Endothelial cell of umbilical vein (primary cell): Measurements from ENCODE around the gene GID4. TPM values are rescaled to one million over a fixed set of nuclear protein-coding genes. Genes with fewer than 3 reads are reported as not detected.

Experiments used
- BruUV-seq: library from RNA; stranded (reverse); fragments of 400-500 nt; replicated peaks from 2 replicates; lab custom pipeline; 2021; lab: Mats Ljungman, UMichigan
- CTCF ChIA-PET: fragments of 300-600, 350-600 bp; sonication (Branson Sonifier 250); formaldehyde crosslinking; loops from one replicate; lab custom pipeline; 2021; ENCODE audit warnings: antibody characterized with exemption, inconsistent platforms; lab: Charles Lee
- POLR2A ChIA-PET: fragments of 300-600, 350-600 bp; sonication (Branson Sonifier 250); formaldehyde crosslinking; loops from one replicate; lab custom pipeline; 2021; ENCODE audit warnings: antibody characterized with exemption, inconsistent platforms; lab: Charles Lee
- DNase-seq: peaks from one replicate; pipeline ENCODE4 v3.0.0-alpha.2; 2011; ENCODE audit warnings: low read depth, low spot score
- FAIRE-seq: peaks from 2 replicates; lab custom pipeline; 2011; peaks lifted over from hg19 to GRCh38; lab: Jason Lieb, UNC
- H2AFZ ChIP-seq: 2 replicates; pipeline ENCODE4 v1.6.0; 2012; ENCODE audit warnings: low read depth, low read length, control low read depth, inconsistent platforms
- H3K27ac ChIP-seq: 2 replicates; pipeline ENCODE4 v1.5.1; 2011; ENCODE audit warnings: low read depth, mild to moderate bottlenecking, control low read depth, low read length, moderate library complexity; ENCODE audit not compliant: insufficient read depth
- H3K27me3 ChIP-seq, 2 experiments: 2 replicates each; pipeline versions ENCODE4 v1.6.0 to v1.6.1; 2011; ENCODE audit warnings: low read length in 2 of 2, mixed read lengths in 1 of 2; ENCODE audit not compliant: control insufficient read depth in 2 of 2, insufficient read depth in 2 of 2
- H3K36me3 ChIP-seq, 2 experiments: 2 replicates in 1 of 2; 3 replicates in 1 of 2; pipeline ENCODE4 v1.5.1; 2011; ENCODE audit warnings: low read length in 2 of 2, mild to moderate bottlenecking in 1 of 2, moderate library complexity in 1 of 2; ENCODE audit not compliant: control insufficient read depth in 2 of 2, insufficient read depth in 2 of 2; ENCODE audit errors: extremely low read depth in 1 of 2
- H3K4me1 ChIP-seq: 3 replicates; pipeline ENCODE4 v1.5.1; 2011; ENCODE audit warnings: mild to moderate bottlenecking, low read length; ENCODE audit not compliant: control insufficient read depth, insufficient read depth; ENCODE audit errors: extremely low read depth
- H3K4me2 ChIP-seq: 2 replicates; pipeline ENCODE4 v1.6.1; 2011; ENCODE audit warnings: low read length, control low read depth, mixed read lengths; ENCODE audit not compliant: insufficient read depth
- H3K4me3 ChIP-seq, 3 experiments: fragments of 200-600 bp in 1 of 3; sonication (generic), shearing (Covaris generic) in 1 of 3; replicated peaks in 1 of 3; 2 replicates each; pipeline ENCODE4 v1.5.1; 2011 to 2016; ENCODE audit warnings: control low read depth in 3 of 3, low read length in 3 of 3, mild to moderate bottlenecking in 2 of 3, inconsistent platforms in 1 of 3, low read depth in 1 of 3, moderate library complexity in 1 of 3; ENCODE audit not compliant: insufficient read depth in 1 of 3
- H3K79me2 ChIP-seq: 2 replicates; pipeline ENCODE4 v1.6.0; 2012; ENCODE audit warnings: low read length, inconsistent platforms; ENCODE audit not compliant: control insufficient read depth, insufficient read depth
- H3K9ac ChIP-seq: replicated peaks from 2 replicates; pipeline ENCODE3; 2011; ENCODE audit warnings: low read length, control low read depth; ENCODE audit not compliant: insufficient read depth; ENCODE audit errors: extremely low read depth
- H3K9me1 ChIP-seq: replicated peaks from 3 replicates; pipeline ENCODE4 v1.6.0; 2011; ENCODE audit warnings: mild to moderate bottlenecking, low read length; ENCODE audit not compliant: control insufficient read depth, insufficient read depth; ENCODE audit errors: extremely low read depth
- H3K9me3 ChIP-seq: replicated peaks from 2 replicates; pipeline ENCODE4 v1.5.1; 2012; ENCODE audit warnings: low read length, inconsistent platforms; ENCODE audit not compliant: control insufficient read depth, insufficient read depth
- H4K20me1 ChIP-seq: replicated peaks from 2 replicates; pipeline ENCODE3; 2011; ENCODE audit warnings: mild to moderate bottlenecking, low read length; ENCODE audit not compliant: control insufficient read depth, insufficient read depth; ENCODE audit errors: extremely low read depth
- CTCF ChIP-seq, 2 donors: IDR thresholded peaks; 1 replicate in 1 of 2; 2 replicates in 1 of 2; pipeline ENCODE4 v1.5.1; 2011; ENCODE audit warnings: low read length in 2 of 2, mild to moderate bottlenecking in 2 of 2, moderate library complexity in 2 of 2, control low read depth in 1 of 2, inconsistent platforms in 1 of 2, low read depth in 1 of 2; ENCODE audit not compliant: insufficient read depth in 1 of 2; ENCODE audit errors: extremely low read depth in 1 of 2
- EZH2 ChIP-seq: IDR thresholded peaks from 2 replicates; pipeline ENCODE4 v1.6.1; 2012; ENCODE audit warnings: borderline replicate concordance, low read depth, mild to moderate bottlenecking, moderate library complexity, low read length, inconsistent platforms; ENCODE audit not compliant: severe bottlenecking
- FOS ChIP-seq: IDR thresholded peaks from 2 replicates; pipeline ENCODE4 v1.6.1; 2011; ENCODE audit warnings: mild to moderate bottlenecking, low read length, moderate library complexity, borderline replicate concordance; ENCODE audit not compliant: insufficient read depth
- GATA2 ChIP-seq: IDR thresholded peaks from 2 replicates; pipeline ENCODE4 v1.7.0; 2011; ENCODE audit warnings: low read depth, mild to moderate bottlenecking, moderate library complexity, mixed read lengths, low read length; ENCODE audit not compliant: insufficient read length, insufficient read depth
- JUN ChIP-seq: IDR thresholded peaks from 2 replicates; pipeline ENCODE4 v1.6.1; 2011; ENCODE audit warnings: borderline replicate concordance, low read depth; ENCODE audit not compliant: insufficient read length, insufficient read depth
- MYC ChIP-seq: IDR thresholded peaks from one replicate; pipeline ENCODE4 v1.6.1; 2011; ENCODE audit warnings: mild to moderate bottlenecking, low read depth, low read length
- POLR2A ChIP-seq: IDR thresholded peaks from 2 replicates; pipeline ENCODE4 v1.6.1; 2012; ENCODE audit warnings: low read depth, mild to moderate bottlenecking, control low read depth, low read length
- POLR2AphosphoS5 ChIP-seq: IDR thresholded peaks from 2 replicates; pipeline ENCODE4 v1.6.1; 2012; ENCODE audit warnings: low read depth, mild to moderate bottlenecking, control low read depth, low read length, moderate library complexity; ENCODE audit not compliant: insufficient read depth
- dilution Hi-C: fragments of 300-500 bp; cut with MboI; formaldehyde crosslinking; loops from one replicate; pipeline ENCODE4 v1.15.0; 2019; ENCODE audit warnings: low sequenced_read_pairs; ENCODE audit not compliant: extremely low pct_ligation_motif_present
- intact Hi-C: fragments of 100-400 bp; cut with micrococcal nuclease; formaldehyde crosslinking; loops from one replicate; pipeline ENCODE4 v1.10.0; 2022
- polyA plus RNA-seq, 4 experiments: library from polyadenylated mRNA; depleted of rRNA in 3 of 4; stranded (reverse) in 3 of 4; unstranded in 1 of 4; fragments of >200 nt; gene quantifications; 2 replicates each; pipeline versions ENCODE4 v1.2.1 to v1.2.3, GENCODE V29; 2011 to 2012; ENCODE audit warnings: missing spikeins in 1 of 4
- total RNA-seq: library from RNA; stranded (reverse); gene quantifications from 2 replicates; pipeline ENCODE4 v1.2.3, GENCODE V29; 2021
- TF ChIP-seq, protein P1 (sequence below): IDR thresholded peaks from 2 replicates; pipeline ENCODE4 v1.6.1; 2011; ENCODE audit not compliant: insufficient read depth, insufficient read length

GID4 gene
- total and polyA plus RNA-seq, 2 donors (not counting 3 experiments of a cell fraction or from before 2014, with no cell fraction given) = 6.4 to 11.3 TPM

DNA sequence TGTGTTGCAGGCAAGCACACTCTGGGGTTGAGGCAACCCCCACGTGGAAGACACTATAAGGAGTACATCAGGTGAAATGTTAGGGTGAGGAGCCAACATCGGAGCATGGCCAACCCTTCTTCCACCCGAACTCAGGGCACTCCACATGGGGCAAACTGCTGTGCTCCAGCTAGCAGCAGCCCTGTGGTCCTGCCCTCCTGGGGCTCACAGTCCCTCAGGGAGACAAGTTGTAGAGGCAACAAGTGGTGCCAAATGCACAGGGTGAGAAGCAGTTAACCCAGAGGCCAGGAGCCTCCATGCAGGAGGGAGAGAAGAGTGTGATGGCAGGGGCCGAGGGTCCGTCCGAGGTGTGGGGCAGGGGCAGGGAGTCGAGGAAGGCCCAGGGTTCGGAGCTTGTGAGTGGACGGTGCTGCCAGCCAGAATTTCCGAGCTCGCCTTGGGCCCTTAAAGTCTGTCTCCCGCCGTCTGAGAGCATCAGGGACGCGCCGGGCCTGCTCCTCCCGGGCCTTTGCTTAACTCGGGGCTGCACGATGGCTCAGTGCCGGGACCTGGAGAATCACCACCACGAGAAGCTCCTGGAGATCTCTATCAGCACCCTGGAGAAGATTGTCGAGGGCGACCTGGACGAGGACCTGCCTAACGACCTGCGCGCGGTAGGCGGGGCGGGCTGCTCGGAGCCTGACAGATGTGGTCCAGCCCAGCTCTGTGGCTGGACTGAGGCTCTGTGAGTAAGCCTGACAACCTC lies 32.5 kb upstream of the GID4 start:
- dilution Hi-C loops = no loop called here
- no peaks in the 10 kb centered on the region for H3K4me1 ChIP-seq
- intact Hi-C loops = no loop called here
- CTCF ChIA-PET = no interaction called here
- H4K20me1 ChIP-seq = no peaks in the 10 kb centered on the region
- H3K9me1 ChIP-seq = no peaks in the 10 kb centered on the region
- H3K9ac ChIP-seq = no peak overlapping the region
- no peak overlapping the region for H3K27ac ChIP-seq
- no peak for DNase-seq
- H3K79me2 ChIP-seq = no peaks in the 10 kb centered on the region
- no peak for FAIRE-seq
- H3K4me3 ChIP-seq = no peak overlapping the region
- no peaks in the 10 kb centered on the region for H3K9me3 ChIP-seq
- no peak overlapping the region for H2AFZ ChIP-seq
- BruUV-seq = no TSS peak
- POLR2A ChIA-PET = no interaction called here
- no peaks in the 10 kb centered on the region for H3K36me3 ChIP-seq
- no peak overlapping the region for H3K4me2 ChIP-seq
- TF ChIP-seq POLR2AphosphoS5 = no peak
- TF ChIP-seq JUN = no peak
- no peak for TF ChIP-seq EZH2
- TF ChIP-seq, protein P1, sequence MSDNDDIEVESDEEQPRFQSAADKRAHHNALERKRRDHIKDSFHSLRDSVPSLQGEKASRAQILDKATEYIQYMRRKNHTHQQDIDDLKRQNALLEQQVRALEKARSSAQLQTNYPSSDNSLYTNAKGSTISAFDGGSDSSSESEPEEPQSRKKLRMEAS = no peak
- no peak for TF ChIP-seq GATA2
- no peak for TF ChIP-seq MYC
- no peak for TF ChIP-seq FOS
- TF ChIP-seq POLR2A = no peak
- TF ChIP-seq CTCF (IDR thresholded peaks at IDR 0.05; ENCODE audit: extremely low read depth in 1 of 2, insufficient read depth in 1 of 2, low read depth in 1 of 2, low read length in 2 of 2) = no peak
- H3K27me3 ChIP-seq = no peaks in the 10 kb centered on the region
